Loucy (cell line): ENCODE data around the gene ERMAP.

Source experiments
- H2AFZ ChIP-seq: fragments of 200-600 bp; sonication (generic); 2 replicates; pipeline ENCODE4 v1.6.0; 2016; ENCODE audit warnings: antibody characterized with exemption, mild to moderate bottlenecking, low read length, moderate library complexity
- H3F3A ChIP-seq: fragments of 200-600 bp; 2 replicates; pipeline ENCODE4 v1.6.0; 2016; ENCODE audit warnings: antibody characterized with exemption, low read depth, mild to moderate bottlenecking
- H3K27me3 ChIP-seq: fragments of 200-600 bp; sonication (generic); 2 replicates; pipeline ENCODE4 v1.6.1; 2014; ENCODE audit warnings: low read length, mild to moderate bottlenecking; ENCODE audit not compliant: insufficient read depth, poor library complexity, severe bottlenecking
- H3K36me3 ChIP-seq: fragments of 200-600 bp; sonication (generic); 2 replicates; pipeline ENCODE4 v1.6.1; 2016; ENCODE audit warnings: low read length; ENCODE audit not compliant: insufficient read depth
- H3K4me1 ChIP-seq: fragments of 200-600 bp; sonication (generic); 2 replicates; pipeline ENCODE4 v1.5.1; 2014; ENCODE audit warnings: low read length, mild to moderate bottlenecking; ENCODE audit not compliant: insufficient read depth, poor library complexity, severe bottlenecking
- H3K4me2 ChIP-seq: fragments of 200-600 bp; sonication (generic); 2 replicates; pipeline ENCODE4 v1.6.0; 2014; ENCODE audit warnings: antibody characterized with exemption, low read length, low read depth, mild to moderate bottlenecking; ENCODE audit not compliant: poor library complexity, severe bottlenecking
- H3K4me3 ChIP-seq: fragments of 200-600 bp; sonication (generic); 2 replicates; pipeline ENCODE4 v1.5.1; 2014; ENCODE audit warnings: low read length, mild to moderate bottlenecking, mixed read lengths; ENCODE audit not compliant: poor library complexity, severe bottlenecking
- H3K79me2 ChIP-seq: fragments of 200-600 bp; sonication (generic); 2 replicates; pipeline ENCODE4 v1.6.1; 2014; ENCODE audit warnings: low read length; ENCODE audit not compliant: insufficient read depth
- H3K9ac ChIP-seq: fragments of 200-600 bp; sonication (generic); 2 replicates; pipeline ENCODE4 v1.6.0; 2014; ENCODE audit warnings: mild to moderate bottlenecking, low read depth, low read length, moderate library complexity; ENCODE audit not compliant: poor library complexity, severe bottlenecking
- H3K9me2 ChIP-seq: fragments of 200-600 bp; sonication (generic); replicated peaks from 2 replicates; pipeline ENCODE4 v1.6.1; 2016; ENCODE audit warnings: low read depth, low read length, mixed read lengths
- H3K9me3 ChIP-seq: fragments of 200-600 bp; sonication (generic); 2 replicates; pipeline ENCODE4 v1.6.1; 2014; ENCODE audit warnings: mild to moderate bottlenecking, antibody characterized with exemption, low read length, low read depth; ENCODE audit not compliant: insufficient read depth
- H4K20me1 ChIP-seq: fragments of 200-600 bp; sonication (generic); 2 replicates; pipeline ENCODE4 v1.6.0; 2014; ENCODE audit warnings: antibody characterized with exemption, low read length, mild to moderate bottlenecking; ENCODE audit not compliant: insufficient read depth, poor library complexity, severe bottlenecking
- CTCF ChIP-seq: fragments of 200-600 bp; sonication (generic); conservative IDR thresholded peaks from 2 replicates; pipeline ENCODE4 v1.5.1; 2014; ENCODE audit warnings: mild to moderate bottlenecking, antibody characterized with exemption, low read length
- EZH2phosphoT487 ChIP-seq: fragments of 200-600 bp; IDR thresholded peaks from 2 replicates; pipeline ENCODE4 v1.6.1; 2018; ENCODE audit warnings: antibody characterized with exemption, mild to moderate bottlenecking, moderate library complexity, borderline replicate concordance

ERMAP gene

DNA sequence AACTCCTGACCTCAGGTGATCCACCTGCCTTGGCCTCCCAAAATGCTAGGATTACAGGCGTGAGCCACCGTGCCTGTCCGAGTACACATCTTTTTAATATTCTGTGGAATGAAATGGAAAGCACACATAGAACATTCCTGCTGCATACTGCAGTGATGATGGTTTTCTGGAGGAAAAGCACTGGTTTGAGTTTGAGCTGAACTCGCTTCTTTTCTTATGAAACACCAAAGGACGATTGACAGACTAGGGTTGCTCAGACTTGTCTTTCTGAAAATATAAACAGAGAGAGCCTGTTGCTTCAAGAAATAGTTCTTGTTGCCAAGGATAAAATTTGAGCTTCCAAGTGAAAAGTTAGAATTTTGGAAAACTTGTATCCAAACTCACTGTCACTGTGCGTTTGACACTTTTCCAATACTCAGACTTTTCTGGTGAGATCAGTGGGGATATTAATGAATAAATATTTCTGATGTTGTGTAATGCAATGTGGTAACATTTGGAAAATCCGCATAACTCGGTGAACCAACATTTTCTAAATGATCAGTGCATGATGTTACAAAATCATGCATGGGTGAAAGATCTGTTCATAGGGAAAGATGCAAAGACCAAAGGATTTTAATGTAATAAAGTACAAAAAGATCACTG lies 15.0 kb upstream of the ERMAP start:
- H2AFZ ChIP-seq = no peak overlapping the region

DNA sequence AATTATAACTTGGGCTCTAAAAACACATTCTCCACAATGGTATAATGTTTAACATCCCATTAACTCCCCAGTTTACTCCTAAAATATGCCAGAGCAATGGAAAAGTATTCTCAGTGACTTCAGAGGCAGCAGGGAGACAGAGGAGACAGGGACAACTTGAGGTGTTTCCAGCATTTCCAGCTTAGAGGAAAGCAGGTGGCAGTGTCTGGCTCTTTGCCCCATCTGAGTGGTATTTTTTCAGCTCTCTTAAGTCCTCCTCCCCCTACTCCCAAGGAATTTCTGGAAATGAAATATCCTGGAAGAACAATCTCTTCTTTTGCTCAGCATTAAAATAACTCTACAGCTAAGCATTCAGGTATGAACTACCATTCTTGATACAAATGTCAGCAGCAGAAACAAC lies 10.8 kb upstream of the ERMAP start:
- H3K9me2 ChIP-seq = no peaks in the 10 kb centered on the region
- H3K4me3 ChIP-seq = no peak overlapping the region
- H3K9ac ChIP-seq = no peak overlapping the region
- H3K9me3 ChIP-seq = no peaks in the 10 kb centered on the region
- H3K27me3 ChIP-seq = no peaks in the 10 kb centered on the region
- no peaks in the 10 kb centered on the region for H3F3A ChIP-seq
- no peak overlapping the region for H2AFZ ChIP-seq
- no peak overlapping the region for H3K4me2 ChIP-seq
- H4K20me1 ChIP-seq = no peaks in the 10 kb centered on the region
- no peaks in the 10 kb centered on the region for H3K79me2 ChIP-seq
- H3K4me1 ChIP-seq = no peaks in the 10 kb centered on the region
- TF ChIP-seq EZH2phosphoT487 (no peak), CTCF (no peak)
- H3K36me3 ChIP-seq = no peaks in the 10 kb centered on the region

More for the DNA sequence above, 15.0 kb upstream of the ERMAP start:
- Histone ChIP-seq H3K9ac (no peak overlapping the region), H3K9me3 (no peaks in the 10 kb centered on the region), H3K4me1 (no peaks in the 10 kb centered on the region), H3K4me3 (no peak overlapping the region), H3K79me2 (no peaks in the 10 kb centered on the region), H3K4me2 (no peak overlapping the region), H3F3A (no peaks in the 10 kb centered on the region), H4K20me1 (no peaks in the 10 kb centered on the region), H3K36me3 (no peaks in the 10 kb centered on the region), H3K9me2 (no peaks in the 10 kb centered on the region), H3K27me3 (no peaks in the 10 kb centered on the region)
- TF ChIP-seq CTCF (no peak), EZH2phosphoT487 (no peak)

GRCh38 chr1:42806593-42806992 lies 10.3 kb upstream of the ERMAP start:
- H3K4me2 ChIP-seq = no peak overlapping the region
- no peaks in the 10 kb centered on the region for H3K4me1 ChIP-seq
- no peak overlapping the region for H3K9ac ChIP-seq

More at GRCh38 chr1:42806593-42806992, 10.3 kb upstream of the ERMAP start:
- H3K36me3 ChIP-seq = no peaks in the 10 kb centered on the region
- no peaks in the 10 kb centered on the region for H3K9me3 ChIP-seq
- no peaks in the 10 kb centered on the region for H3K9me2 ChIP-seq
- TF ChIP-seq EZH2phosphoT487 = no peak
- no peak for TF ChIP-seq CTCF
- H3K27me3 ChIP-seq = no peaks in the 10 kb centered on the region
- no peak overlapping the region for H2AFZ ChIP-seq
- no peaks in the 10 kb centered on the region for H3K79me2 ChIP-seq
- no peaks in the 10 kb centered on the region for H3F3A ChIP-seq
- no peaks in the 10 kb centered on the region for H4K20me1 ChIP-seq
- H3K4me3 ChIP-seq = no peak overlapping the region
